ENCODE measurements around the gene MIPOL1.

The MIPOL1 gene

DNA sequence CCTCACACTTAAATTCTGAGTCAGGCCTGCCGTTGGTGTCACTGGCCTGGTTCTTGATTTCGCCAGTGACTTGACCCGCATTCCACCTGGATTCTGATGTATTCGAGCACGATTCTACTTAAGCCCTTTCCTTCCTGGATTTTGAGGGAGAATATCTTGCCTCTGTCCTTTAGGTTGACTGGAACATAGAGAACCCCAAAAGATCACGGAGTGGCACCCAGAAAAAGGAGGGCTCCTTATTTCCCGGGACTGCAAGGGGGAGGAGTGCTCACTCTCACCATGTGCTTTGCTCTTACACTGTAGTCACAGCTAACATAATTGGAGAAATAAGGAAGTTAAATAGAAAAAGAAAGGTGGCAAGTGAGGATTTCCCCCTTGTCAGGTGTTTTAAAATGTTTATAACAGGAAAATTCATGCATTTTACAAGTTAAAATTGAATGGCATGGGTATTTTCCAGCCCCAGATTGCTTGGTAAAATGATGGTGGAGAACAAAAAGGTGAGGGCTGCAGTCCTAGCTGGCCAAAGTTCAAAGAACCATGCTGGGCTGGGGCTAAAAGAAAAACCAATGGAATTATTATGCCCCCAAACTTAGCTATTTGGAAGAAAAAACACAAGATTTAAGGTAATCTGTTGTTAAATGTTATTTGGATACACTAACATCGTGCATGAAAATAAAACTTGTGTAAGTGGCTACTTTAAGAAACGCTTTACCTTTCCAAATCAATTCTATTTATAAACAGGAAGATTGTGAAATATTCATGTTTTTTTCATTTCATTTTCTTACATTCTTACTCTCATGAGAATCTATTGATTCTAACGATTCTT lies 388.4 kb downstream of the MIPOL1 start:
- DNase-seq = no peak

DNA sequence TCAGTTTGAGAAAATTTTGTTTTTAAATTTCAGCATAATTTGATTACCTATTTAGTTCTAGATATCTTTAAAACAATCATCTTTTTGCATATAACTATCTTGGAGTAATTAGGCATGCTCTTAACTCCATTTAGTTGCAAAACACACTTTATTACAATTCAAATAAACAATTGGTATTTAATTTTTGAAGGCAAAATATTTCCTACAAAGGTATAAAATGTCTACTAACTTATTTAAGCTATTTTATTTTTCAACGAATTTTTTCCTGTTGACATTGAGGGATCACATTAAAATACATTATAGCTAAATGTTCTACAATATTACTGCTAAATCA lies 389.0 kb downstream of the MIPOL1 start:
- no peak for DNase-seq

GRCh38 chr14:37587131-37587803 lies 389.5 kb downstream of the MIPOL1 start:
- DNase-seq = no peak

DNA sequence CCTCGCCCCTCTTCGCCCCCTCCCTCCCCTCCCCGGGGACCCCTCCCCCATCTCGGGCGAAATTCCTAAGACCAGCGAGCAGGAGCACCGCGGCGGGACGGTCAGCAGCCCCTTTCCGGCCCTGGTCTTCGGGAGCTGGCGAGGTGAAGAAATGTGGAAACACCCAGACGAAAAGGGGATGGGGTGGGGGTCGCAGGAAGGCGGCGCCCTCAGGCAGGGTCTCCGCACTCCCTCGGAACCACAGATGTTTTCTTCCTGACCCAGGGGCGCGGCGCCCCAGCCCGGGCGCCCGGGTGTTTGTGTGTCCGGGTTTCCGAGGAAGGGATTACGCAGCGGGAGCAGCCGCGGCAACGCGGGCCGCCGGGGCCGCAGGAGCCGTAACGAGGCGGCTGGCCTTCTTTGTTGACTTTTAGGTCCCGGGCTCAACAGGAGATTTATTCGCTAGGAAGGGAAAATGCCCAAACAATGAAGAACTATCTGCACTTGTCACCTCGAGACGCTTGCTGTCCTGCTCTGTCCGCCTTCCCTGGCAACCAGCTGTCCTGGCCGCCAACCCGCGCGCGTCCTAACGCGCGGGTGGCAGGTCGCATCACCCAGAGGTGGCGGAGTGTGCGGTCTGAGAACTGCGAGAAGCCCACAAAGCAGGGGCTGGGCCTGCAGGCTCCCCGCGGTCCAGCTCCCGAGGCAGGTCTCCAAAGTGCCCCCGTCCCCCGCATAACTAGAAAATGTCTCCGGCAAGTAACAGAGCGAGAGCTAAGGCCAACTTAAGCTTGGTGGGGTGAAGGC lies 390.3 kb downstream of the MIPOL1 start:
- DNase-seq = no peak

DNA sequence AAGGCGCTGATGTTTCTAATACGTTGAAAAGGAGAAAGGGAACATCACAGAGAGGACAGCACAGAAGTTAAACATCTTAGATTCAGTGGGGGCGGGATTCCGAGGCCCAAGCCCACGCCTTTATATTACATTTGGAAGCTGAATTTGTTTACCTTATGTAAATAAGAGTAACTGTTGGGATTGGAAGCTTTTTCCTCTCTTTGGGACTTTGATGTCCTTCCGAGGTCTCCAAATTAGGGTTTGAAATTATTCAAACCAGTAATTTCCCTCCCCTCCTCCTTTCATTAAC lies 390.9 kb downstream of the MIPOL1 start:
- no peak for DNase-seq

DNA sequence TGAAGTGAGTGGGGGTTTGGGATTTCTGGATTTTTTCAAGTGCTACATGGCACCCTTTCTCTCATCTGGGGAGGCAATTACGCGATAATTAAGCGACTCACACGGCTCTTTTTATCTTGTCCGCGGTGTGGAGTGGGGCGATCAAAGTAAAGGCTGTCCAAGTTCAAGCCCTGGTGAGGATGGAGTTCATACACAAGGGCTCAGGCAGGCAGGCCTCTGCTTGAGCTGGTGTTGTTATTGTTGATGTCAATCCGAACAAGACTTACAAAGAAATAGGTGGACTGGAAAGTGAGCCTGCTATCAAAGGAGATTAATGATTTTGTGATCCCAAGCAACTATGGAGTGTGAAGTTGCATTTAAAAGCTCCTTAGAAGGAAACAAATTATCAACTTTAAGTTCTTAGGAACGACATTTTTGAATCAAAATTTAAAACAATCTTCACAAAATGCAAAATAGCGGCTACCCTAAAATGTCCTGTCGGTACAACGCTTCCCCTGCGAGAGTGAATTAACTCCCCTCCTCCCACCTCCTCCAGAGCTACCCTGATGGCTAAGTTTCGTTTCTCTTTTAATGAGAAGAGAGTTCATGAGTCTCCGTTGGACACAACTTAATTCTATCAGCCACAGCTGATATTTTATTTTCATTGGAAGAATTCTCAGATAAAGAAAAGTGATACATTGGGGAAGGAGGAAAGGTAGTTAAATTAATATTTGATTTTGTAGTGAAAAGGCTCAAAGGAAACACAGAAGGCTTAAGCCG lies 391.4 kb downstream of the MIPOL1 start:
- no peak for DNase-seq

GRCh38 chr14:37589715-37590427 lies 392.1 kb downstream of the MIPOL1 start:
- no peak for DNase-seq

DNA sequence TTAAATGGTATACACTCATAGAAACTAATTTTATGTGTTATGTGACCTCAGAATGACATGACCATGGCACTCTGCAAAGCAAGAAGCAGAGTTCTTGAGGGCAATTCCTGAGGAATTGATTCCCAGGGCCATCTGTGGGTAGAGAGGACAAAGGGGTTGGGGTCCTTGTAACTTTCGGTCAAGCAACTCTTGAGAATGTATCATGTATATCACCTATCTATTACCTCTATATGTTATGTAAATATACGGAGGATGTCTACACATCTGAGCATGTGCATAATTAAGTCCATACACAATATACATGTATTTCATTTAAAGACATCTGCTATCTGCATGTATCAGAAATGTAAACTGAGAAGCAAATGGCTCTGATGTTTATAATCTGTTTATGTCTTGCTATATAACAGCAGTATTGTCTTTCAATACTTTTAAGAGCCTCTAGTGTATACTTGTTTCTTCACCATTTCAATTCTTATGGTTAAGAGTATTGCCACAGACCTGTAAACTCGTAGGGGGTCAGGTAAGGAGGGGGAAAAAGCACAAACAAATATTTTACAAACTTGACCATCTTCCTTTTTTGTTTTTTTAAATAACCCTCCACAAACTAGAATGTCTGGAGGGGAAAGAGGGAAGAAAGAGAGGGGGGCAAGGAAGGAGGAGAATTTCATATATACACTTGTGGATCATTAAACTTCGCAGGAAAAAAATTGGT lies 392.8 kb downstream of the MIPOL1 start:
- DNase-seq = no peak

- no peak for DNase-seq
These were observed 393.7 kb downstream of the MIPOL1 start for GRCh38 chr14:37591311-37591940.

DNA sequence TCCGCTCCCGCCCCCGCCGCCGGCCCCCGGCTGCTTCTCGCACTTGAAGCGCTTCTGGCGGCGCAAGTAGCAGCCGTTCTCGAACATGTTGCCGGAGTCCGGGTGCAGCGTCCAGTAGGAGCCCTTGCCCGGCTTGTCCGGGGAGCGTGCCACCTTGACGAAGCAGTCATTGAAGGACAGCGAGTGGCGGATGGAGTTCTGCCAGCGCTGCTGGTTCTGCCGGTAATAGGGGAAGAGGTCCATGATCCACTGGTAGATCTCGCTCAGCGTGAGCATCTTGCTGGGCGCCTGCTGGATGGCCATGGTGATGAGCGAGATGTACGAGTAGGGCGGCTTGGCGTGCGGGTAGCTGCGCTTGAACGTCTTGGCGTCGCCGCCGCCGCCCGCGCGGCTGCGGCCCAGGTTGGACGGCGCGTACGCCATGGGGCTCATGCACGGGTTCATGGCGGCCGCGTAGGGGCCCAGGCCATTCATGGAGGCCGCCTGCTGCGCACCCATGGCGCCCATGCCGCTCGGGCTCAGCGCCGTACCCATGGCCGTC lies 394.3 kb downstream of the MIPOL1 start:
- no peak for DNase-seq

DNA sequence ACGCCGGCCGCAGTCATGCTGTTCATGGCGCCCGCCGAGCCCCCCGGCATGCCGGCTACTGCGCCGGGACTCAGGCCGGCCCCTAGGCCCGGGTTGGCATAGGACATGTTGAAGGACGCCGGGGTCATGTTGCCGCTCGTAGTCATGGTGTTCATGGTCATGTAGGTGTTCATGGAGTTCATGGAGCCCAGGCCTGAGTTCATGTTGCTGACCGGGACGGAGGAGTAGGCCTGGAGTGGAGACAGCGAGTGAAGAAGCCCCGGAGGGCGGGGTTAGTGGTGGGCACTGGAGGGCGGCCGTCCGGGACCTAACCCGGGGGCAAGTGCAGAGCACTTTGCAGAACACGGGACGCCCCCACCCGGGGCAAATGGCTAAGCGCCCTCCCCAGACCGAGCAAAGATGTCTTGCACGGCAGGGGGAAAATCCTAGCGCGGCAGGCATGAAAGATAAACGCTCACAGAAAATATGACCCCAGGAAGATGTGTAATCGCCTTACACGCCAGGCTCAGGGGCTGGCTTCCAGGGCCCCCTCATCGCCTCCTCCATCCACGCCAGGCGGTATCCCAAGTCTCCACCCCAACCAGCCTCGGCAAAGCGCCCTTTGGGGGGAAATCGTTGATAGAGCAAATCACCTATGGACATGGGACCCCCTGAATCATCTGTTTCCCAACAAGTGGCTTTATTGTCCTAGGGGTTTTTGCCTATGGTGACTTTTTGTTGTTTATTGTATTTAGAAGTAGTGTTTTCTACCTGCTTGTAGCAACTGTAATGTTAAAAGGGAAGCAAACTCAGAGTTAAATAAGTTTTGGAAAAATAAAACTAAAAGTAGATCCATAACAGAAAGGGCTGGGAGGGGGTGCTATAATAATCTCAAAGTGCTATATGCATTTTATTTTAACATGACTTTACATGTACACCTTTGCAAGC lies 395.0 kb downstream of the MIPOL1 start:
- no peak for DNase-seq

- DNase-seq = no peak
These were observed 395.9 kb downstream of the MIPOL1 start for GRCh38 chr14:37593511-37594237.

- DNase-seq = peak in 8 of 51 donors; percentile 11 to 56 (median 24)
These were observed 396.7 kb downstream of the MIPOL1 start for GRCh38 chr14:37594238-37594970.

GRCh38 chr14:37594971-37595808 lies 397.5 kb downstream of the MIPOL1 start, which contains the start of the genes FOXA1 and TTC6:
Gene FOXA1, minus strand, starts transcription at chr14:37595249. Its CDS starts 277 bp downstream, at chr14:37594972.
Gene TTC6, plus strand, starts transcription at chr14:37595629. Its CDS starts 26,436 bp downstream, at chr14:37622065.
- no peak for DNase-seq

- no peak for DNase-seq
These were observed 398.3 kb downstream of the MIPOL1 start for GRCh38 chr14:37595809-37596621.

All from hypothalamus (tissue), 51 donors.